Skeletal muscle satellite cell (primary cell): ENCODE results near the gene EID2B. TPM values are rescaled to one million over a fixed set of nuclear protein-coding genes. Genes with fewer than 3 reads are reported as not detected.

ENCODE experiments used
- H3K27me3 ChIP-seq: 2 replicates; pipeline ENCODE4 v1.7.0; 2013; ENCODE audit warnings: low read length; ENCODE audit not compliant: control insufficient read depth, insufficient read depth
- H3K36me3 ChIP-seq: 2 replicates; pipeline ENCODE4 v1.7.0; 2013; ENCODE audit warnings: mild to moderate bottlenecking, control low read depth, low read length; ENCODE audit not compliant: insufficient read depth
- H3K4me1 ChIP-seq: 2 replicates; pipeline ENCODE4 v1.7.0; 2013; ENCODE audit warnings: low read length; ENCODE audit not compliant: control insufficient read depth, insufficient read depth
- H3K4me2 ChIP-seq: 2 replicates; pipeline ENCODE4 v1.7.0; 2013; ENCODE audit warnings: mild to moderate bottlenecking, low read length
- H3K4me3 ChIP-seq: 2 replicates; pipeline ENCODE4 v1.7.0; 2013; ENCODE audit warnings: low read length
- H3K9ac ChIP-seq: 2 replicates; pipeline ENCODE4 v1.7.0; 2013; ENCODE audit warnings: mild to moderate bottlenecking, low read depth, low read length, moderate library complexity
- H3K9me3 ChIP-seq: replicated peaks from 2 replicates; pipeline ENCODE4 v1.7.0; 2013; ENCODE audit warnings: mild to moderate bottlenecking, control low read depth, low read length
- total RNA-seq: library from RNA; depleted of rRNA; stranded (reverse); fragments of >200 nt; gene quantifications from 2 replicates; pipeline ENCODE4 v1.2.3, GENCODE V29; 2012; rRNA removed

EID2B gene, protein sequence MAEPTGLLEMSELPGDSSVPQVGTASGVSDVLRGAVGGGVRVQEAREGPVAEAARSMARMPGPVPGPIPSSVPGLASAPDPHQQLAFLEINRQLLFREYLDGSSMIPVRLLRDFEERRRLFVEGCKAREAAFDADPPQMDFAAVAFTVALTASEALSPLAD
- 2.0 and 2.8 TPM in 2 replicates for total RNA-seq

DNA sequence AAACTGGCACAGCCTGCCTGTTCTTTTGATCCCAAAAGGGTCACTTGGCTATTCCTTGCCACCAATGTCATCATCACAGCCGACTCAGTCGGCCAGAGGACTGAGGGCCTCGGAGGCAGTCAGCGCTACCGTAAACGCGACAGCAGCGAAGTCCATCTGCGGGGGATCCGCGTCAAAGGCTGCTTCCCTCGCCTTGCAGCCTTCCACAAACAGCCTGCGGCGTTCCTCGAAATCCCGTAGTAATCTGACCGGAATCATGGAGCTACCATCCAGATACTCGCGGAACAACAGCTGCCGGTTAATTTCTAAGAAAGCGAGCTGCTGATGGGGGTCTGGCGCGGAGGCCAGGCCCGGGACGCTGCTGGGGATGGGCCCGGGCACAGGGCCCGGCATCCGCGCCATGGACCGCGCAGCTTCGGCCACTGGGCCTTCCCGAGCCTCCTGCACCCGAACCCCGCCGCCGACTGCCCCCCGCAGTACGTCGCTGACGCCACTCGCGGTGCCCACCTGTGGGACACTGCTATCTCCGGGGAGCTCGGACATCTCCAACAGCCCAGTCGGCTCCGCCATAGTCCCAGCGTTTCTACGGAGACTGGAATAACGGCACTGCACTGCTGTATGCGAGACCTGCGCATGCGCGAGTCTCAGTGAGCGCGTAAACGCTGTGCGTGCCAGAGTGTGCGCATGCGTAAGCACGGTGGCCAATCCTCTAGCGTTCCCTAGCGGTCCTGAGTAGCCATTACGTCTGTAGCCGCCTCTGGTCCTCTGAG, at the start of gene EID2B:
EID2B (minus strand) TSS at position 620 of the 770 bp plus-strand sequence; CDS start at position 570, 50 bp downstream.
- no peaks in the 10 kb centered on the region for H3K27me3 ChIP-seq
- no peaks in the 10 kb centered on the region for H3K36me3 ChIP-seq
- H3K4me2 ChIP-seq, result peak within 1 kb of the TSS; percentile 99
- peak within 1 kb of the TSS; percentile 90 for H3K4me3 ChIP-seq
- H3K9ac ChIP-seq, result peak within 1 kb of the TSS; percentile 90
- H3K9me3 ChIP-seq, result no peaks in the 10 kb centered on the region
- no peaks in the 10 kb centered on the region for H3K4me1 ChIP-seq

DNA sequence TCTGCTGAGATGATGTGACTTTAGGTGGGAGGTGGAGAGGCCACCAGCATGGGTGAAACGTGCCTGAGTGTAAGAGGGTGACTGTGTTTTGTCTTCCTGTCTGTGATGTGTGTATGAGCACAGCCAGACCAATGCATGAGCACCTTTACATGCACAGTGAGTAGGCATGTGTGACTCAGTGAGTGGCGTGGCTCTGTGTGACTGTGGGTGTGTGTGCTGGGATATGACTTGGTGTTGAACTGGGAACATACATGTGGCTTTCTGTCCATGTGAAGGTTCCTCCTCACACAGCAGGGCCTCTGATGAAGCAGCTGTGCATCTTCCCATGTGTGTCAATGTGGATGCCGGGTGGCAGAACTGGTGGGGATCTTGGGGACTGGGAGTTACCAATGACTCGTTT, 49.8 kb upstream of the EID2B start:
- Histone ChIP-seq H3K36me3 (no peaks in the 10 kb centered on the region), H3K4me3 (no peak overlapping the region), H3K4me2 (no peak overlapping the region), H3K27me3 (no peaks in the 10 kb centered on the region), H3K9ac (no peak overlapping the region), H3K4me1 (no peaks in the 10 kb centered on the region), H3K9me3 (no peaks in the 10 kb centered on the region)

DNA sequence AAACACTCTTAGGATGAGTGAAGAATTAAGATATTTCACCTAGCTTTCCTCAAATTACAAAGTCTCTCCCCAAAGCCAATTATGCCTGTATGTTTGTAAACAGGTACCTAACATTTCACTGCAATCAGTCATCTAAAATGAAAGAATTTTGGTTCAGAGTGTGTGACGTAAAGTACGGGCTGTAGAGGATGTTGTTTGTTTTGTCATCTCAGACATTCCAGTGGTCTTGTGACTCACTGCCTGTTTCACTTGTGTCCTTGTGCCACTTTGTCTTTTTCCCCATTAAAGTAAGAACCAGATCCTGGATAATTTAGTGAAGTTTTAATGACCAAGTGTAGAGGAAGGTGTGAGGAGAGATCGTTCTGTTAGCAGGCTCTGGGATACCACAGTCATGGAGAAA, 36.0 kb upstream of the EID2B start:
- Histone ChIP-seq H3K9me3 (no peaks in the 10 kb centered on the region), H3K27me3 (peaks cover 18% of the 10 kb centered on the region), H3K36me3 (no peaks in the 10 kb centered on the region), H3K4me2 (no peak overlapping the region), H3K9ac (no peak overlapping the region), H3K4me1 (no peaks in the 10 kb centered on the region), H3K4me3 (no peak overlapping the region)

DNA sequence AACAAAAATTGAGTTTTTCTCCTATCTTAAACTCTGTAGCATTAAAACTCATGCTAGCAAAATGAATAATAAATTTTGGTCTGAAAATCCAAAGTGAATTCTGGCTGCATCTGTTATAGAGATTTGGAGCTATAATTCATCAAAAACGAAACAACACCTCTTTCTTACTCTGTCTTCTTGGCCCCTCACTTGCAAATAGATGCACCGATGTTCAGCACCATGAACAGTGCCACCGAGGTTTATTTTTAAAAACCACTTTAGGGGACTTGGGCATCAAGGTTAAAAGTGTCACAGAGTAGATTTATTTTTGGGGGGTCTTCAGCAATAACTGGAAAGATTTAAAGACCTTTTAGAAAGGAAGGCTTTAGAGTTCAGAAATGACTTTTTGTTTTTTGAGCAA, 33.4 kb upstream of the EID2B start:
- H3K4me3 ChIP-seq, result no peak overlapping the region
- H3K9ac ChIP-seq, result no peak overlapping the region
- H3K4me2 ChIP-seq, result no peak overlapping the region
- H3K9me3 ChIP-seq, result no peaks in the 10 kb centered on the region
- peaks cover 20% of the 10 kb centered on the region for H3K27me3 ChIP-seq
- H3K36me3 ChIP-seq, result no peaks in the 10 kb centered on the region
- no peaks in the 10 kb centered on the region for H3K4me1 ChIP-seq

DNA sequence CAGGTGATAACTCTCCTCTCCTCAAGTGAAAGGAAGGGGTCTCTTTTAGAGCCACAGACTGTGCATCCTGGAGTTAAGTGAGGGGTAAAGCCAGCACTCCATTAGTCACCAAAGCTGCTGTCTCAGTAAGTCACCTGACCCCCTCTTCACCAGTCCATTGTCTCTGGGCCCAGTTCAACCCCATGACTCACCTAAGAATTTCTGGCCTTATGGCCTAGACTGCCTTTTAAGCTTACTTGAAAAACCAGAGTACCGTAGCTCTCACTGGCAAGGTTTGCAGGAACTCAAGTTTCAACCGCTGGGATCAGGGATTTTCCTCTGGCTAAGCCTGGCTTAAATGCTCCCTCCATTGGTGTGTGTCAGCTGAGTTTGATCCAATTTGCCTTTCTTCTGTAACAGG, 30.8 kb upstream of the EID2B start:
- Histone ChIP-seq H3K4me3 (no peak overlapping the region), H3K9ac (no peak overlapping the region), H3K27me3 (peaks cover 13% of the 10 kb centered on the region), H3K36me3 (no peaks in the 10 kb centered on the region), H3K9me3 (no peaks in the 10 kb centered on the region), H3K4me2 (no peak overlapping the region), H3K4me1 (no peaks in the 10 kb centered on the region)

DNA sequence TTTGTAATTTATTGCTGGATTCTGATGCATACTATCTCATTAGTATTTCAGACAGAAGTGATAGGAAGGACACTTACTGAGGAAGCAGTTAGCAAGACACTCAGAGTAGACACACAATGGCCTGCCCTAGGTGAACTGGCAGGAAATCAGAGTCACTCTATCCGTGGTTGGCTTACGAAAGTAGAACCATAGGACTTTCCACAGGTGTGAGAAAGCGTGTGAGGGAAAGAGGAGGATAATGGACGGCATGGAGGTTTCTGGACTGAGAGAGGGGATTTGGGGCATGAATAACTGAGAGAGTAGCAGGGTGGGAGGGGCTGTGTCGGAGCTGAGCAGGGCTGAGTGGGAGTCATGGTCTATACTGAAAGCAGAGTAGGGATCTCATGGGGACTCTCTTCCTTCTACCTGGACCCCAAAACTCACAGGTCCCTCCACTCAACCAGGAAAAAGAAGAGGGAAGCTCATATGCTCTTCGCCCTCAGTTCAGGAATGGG, 26.0 kb upstream of the EID2B start:
- Histone ChIP-seq H3K36me3 (no peaks in the 10 kb centered on the region), H3K9me3 (no peaks in the 10 kb centered on the region), H3K4me2 (no peak overlapping the region), H3K4me3 (no peak overlapping the region), H3K27me3 (peaks cover 23% of the 10 kb centered on the region), H3K4me1 (no peaks in the 10 kb centered on the region), H3K9ac (no peak overlapping the region)

DNA sequence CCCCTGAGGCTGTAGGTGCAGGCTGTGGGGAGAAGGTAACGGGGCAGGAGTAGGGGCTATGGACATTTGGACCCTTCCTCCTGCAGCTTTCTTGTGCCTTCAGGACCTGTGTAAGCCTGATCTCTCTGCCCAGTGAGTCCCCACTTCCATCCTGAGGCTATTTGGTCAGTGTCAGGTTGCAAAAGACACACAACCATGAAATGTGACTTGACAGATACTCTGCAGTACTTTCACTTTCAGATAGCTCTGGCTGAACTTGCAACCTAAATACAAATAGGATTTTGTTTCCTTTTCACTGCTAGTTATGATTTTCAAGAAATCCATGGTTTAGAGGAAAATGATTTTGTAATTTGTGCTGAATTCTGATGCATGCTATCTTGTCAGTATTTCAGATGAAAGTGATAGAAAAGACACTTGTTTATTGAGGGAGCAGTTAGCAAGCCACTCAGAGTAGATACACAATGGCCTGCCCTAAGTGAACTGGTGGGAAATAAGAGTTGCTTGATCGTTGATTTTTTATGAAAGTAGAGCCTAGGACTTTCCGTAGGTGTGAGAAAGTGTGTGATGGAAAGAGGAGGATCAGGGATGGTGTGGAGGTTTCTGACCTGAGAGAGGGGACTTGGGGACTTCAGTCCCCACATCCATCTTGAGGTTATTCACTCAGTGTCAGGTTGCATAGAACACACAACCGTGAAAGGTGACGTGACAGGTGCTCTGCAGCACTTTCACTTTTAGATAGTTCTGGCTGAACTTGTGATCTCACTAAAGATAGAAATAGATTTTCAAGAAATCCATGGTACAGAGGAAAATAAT, 25.4 kb upstream of the EID2B start:
- Histone ChIP-seq H3K4me2 (no peak overlapping the region), H3K9ac (no peak overlapping the region), H3K36me3 (no peaks in the 10 kb centered on the region), H3K4me1 (no peaks in the 10 kb centered on the region), H3K27me3 (peaks cover 29% of the 10 kb centered on the region), H3K9me3 (no peaks in the 10 kb centered on the region), H3K4me3 (no peak overlapping the region)

DNA sequence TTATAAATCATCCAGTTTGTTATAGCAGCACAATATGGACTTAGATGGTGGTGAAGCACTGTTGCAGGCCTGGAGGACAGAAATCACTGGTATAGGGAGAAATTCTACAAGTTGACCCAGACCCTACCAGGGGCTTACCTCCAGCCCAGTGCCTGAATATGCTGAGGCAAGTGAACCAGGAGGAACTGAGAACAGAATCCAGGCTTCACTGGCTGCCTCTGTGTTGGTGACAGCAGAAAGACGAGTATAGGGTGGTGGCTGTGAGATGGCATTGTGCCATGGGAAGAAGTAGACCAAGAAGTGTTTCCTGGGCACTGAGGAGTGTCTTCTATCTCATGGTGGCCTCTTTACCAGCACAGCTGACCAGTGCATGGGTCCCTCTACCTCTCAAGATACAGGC, 23.2 kb upstream of the EID2B start:
- Histone ChIP-seq H3K9ac (no peak overlapping the region), H3K27me3 (peaks cover 24% of the 10 kb centered on the region), H3K36me3 (no peaks in the 10 kb centered on the region), H3K9me3 (no peaks in the 10 kb centered on the region), H3K4me1 (no peaks in the 10 kb centered on the region), H3K4me3 (no peak overlapping the region), H3K4me2 (no peak overlapping the region)

DNA sequence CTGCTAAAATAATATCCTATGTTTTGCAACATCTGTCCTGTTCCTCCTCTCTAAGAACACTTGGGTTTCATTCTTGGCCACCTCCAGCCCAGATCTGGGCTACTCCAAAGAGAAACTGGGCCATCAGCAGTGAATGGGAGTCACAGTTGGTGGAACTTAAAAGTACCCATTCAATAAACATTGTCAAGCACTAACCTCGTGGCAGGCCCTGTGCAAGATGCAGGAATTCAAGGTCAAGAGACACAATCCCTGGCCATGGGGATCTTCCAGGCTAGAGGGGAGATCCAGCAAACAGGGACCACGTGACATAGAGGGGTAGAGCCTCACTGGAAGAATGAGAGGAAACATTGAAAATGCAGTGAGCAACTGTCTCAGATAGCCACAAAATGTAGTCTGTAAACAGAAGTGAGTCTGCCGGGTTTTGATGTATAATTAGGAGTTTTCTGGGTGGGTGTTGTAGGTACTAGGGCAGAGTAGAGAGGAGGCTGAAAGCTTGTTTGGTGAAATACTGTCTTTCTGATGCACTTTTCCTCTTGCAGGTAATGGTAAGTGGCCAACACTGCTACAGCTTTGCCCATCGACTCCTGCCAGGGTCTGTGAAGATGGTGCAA, 22.2 kb upstream of the EID2B start:
- Histone ChIP-seq H3K4me2 (no peak overlapping the region), H3K27me3 (peaks cover 30% of the 10 kb centered on the region), H3K4me1 (no peaks in the 10 kb centered on the region), H3K9ac (no peak overlapping the region), H3K9me3 (no peaks in the 10 kb centered on the region), H3K36me3 (no peaks in the 10 kb centered on the region), H3K4me3 (no peak overlapping the region)

DNA sequence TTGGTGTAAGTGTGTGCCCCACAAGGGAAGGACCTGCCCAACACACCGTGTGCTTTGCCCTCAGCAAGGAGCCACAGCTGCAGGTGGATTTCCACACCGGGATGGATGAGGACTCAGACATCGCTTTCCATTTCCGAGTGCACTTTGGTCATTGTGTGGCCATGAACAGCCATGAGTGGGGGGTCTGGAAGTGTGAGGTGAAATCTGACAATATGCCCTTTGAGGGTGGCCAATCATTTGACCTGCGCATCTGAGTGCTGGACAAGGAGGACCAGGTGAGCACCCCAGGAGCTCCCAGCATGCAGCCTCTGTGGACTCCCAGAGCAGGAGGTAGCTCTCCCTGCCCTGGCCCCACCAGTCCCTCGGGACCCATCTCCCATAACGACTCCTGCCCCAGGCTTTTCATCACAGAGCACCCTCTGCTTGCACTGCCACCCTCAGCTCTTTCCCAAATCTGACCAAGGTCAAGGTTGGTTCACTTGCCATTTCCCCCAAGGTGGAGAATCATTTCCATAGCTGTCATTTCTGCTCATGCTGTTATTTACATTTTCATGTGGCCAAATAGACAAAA, 20.5 kb upstream of the EID2B start:
- no peak overlapping the region for H3K9ac ChIP-seq
- no peak overlapping the region for H3K4me3 ChIP-seq
- no peaks in the 10 kb centered on the region for H3K36me3 ChIP-seq
- no peaks in the 10 kb centered on the region for H3K4me1 ChIP-seq
- H3K27me3 ChIP-seq, result peaks cover 34% of the 10 kb centered on the region
- H3K4me2 ChIP-seq, result no peak overlapping the region
- H3K9me3 ChIP-seq, result no peaks in the 10 kb centered on the region

DNA sequence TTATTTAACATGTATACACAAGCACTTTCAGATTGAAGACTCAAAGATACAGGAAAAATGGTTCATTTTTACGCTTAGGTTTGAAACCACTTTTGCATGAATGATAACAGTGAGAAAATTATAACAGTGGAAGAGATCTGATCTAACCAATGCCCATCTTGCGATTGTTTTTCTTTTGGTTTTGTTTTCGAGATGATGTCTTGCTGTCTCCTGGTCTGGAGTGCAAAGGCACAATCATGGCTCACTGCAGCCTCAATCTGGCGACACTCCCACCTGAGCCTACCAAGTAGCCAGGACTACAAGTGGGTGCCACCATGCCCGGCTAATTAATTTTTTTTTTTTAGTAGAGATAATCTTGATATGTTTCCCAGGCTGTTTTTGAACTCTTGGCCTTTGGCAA, 17.5 kb upstream of the EID2B start:
- Histone ChIP-seq H3K9ac (no peak overlapping the region), H3K4me2 (no peak overlapping the region), H3K36me3 (no peaks in the 10 kb centered on the region), H3K4me3 (no peak overlapping the region), H3K27me3 (peaks cover 47% of the 10 kb centered on the region), H3K4me1 (no peaks in the 10 kb centered on the region), H3K9me3 (no peaks in the 10 kb centered on the region)
